Endothelial cell of umbilical vein (primary cell): ENCODE data around the gene DLG1.

ENCODE experiments used
- CTCF ChIP-seq, 2 donors: IDR thresholded peaks; 1 replicate in 1 of 2; 2 replicates in 1 of 2; pipeline ENCODE4 v1.5.1; 2011; ENCODE audit warnings: low read length in 2 of 2, mild to moderate bottlenecking in 2 of 2, moderate library complexity in 2 of 2, control low read depth in 1 of 2, inconsistent platforms in 1 of 2, low read depth in 1 of 2; ENCODE audit not compliant: insufficient read depth in 1 of 2; ENCODE audit errors: extremely low read depth in 1 of 2
- EZH2 ChIP-seq: IDR thresholded peaks from 2 replicates; pipeline ENCODE4 v1.6.1; 2012; ENCODE audit warnings: borderline replicate concordance, low read depth, mild to moderate bottlenecking, moderate library complexity, low read length, inconsistent platforms; ENCODE audit not compliant: severe bottlenecking
- FOS ChIP-seq: IDR thresholded peaks from 2 replicates; pipeline ENCODE4 v1.6.1; 2011; ENCODE audit warnings: mild to moderate bottlenecking, low read length, moderate library complexity, borderline replicate concordance; ENCODE audit not compliant: insufficient read depth
- GATA2 ChIP-seq: IDR thresholded peaks from 2 replicates; pipeline ENCODE4 v1.7.0; 2011; ENCODE audit warnings: low read depth, mild to moderate bottlenecking, moderate library complexity, mixed read lengths, low read length; ENCODE audit not compliant: insufficient read length, insufficient read depth
- JUN ChIP-seq: IDR thresholded peaks from 2 replicates; pipeline ENCODE4 v1.6.1; 2011; ENCODE audit warnings: borderline replicate concordance, low read depth; ENCODE audit not compliant: insufficient read length, insufficient read depth
- MAX ChIP-seq: IDR thresholded peaks from 2 replicates; pipeline ENCODE4 v1.6.1; 2011; ENCODE audit not compliant: insufficient read depth, insufficient read length
- MYC ChIP-seq: IDR thresholded peaks from one replicate; pipeline ENCODE4 v1.6.1; 2011; ENCODE audit warnings: mild to moderate bottlenecking, low read depth, low read length
- POLR2A ChIP-seq: IDR thresholded peaks from 2 replicates; pipeline ENCODE4 v1.6.1; 2012; ENCODE audit warnings: low read depth, mild to moderate bottlenecking, control low read depth, low read length
- POLR2AphosphoS5 ChIP-seq: IDR thresholded peaks from 2 replicates; pipeline ENCODE4 v1.6.1; 2012; ENCODE audit warnings: low read depth, mild to moderate bottlenecking, control low read depth, low read length, moderate library complexity; ENCODE audit not compliant: insufficient read depth

GRCh38 chr3:197289726-197290125, 8.7 kb downstream of the DLG1 start:
- TF ChIP-seq CTCF (IDR thresholded peaks at IDR 0.05; ENCODE audit: extremely low read depth in 1 of 2, insufficient read depth in 1 of 2, low read depth in 1 of 2, low read length in 2 of 2): no peak
- TF ChIP-seq MAX: no peak
- TF ChIP-seq EZH2: no peak
- no peak for TF ChIP-seq POLR2A
- TF ChIP-seq MYC: no peak
- TF ChIP-seq POLR2AphosphoS5: no peak
- TF ChIP-seq JUN: no peak
- no peak for TF ChIP-seq FOS
- no peak for TF ChIP-seq GATA2
